Neural cell (in vitro differentiated cells): ENCODE data around the gene NDUFB11. TPM values are rescaled to one million over a fixed set of nuclear protein-coding genes. Genes with fewer than 3 reads are reported as not detected.

Experiments used
- H2AFZ ChIP-seq: fragments of 200-600, 300-800 bp; sonication (generic), shearing (Covaris generic); 2 replicates; pipeline ENCODE4 v1.6.0; 2014; ENCODE audit warnings: low read depth, mild to moderate bottlenecking, antibody characterized with exemption, low read length, moderate library complexity
- H3F3A ChIP-seq: fragments of 200-600 bp; shearing (Covaris generic); 2 replicates; pipeline ENCODE4 v1.6.1; 2016; ENCODE audit warnings: mild to moderate bottlenecking, moderate library complexity, mixed read lengths, antibody characterized with exemption, low read length; ENCODE audit not compliant: insufficient read depth, poor library complexity, severe bottlenecking
- H3K27ac ChIP-seq: fragments of 200-600, 300-800 bp; sonication (generic), shearing (Covaris generic); 2 replicates; pipeline ENCODE4 v1.5.1; 2014; ENCODE audit warnings: mild to moderate bottlenecking, low read length, moderate library complexity
- H3K27me3 ChIP-seq: fragments of 300-800, 200-600 bp; sonication (generic), shearing (Covaris generic); 2 replicates; pipeline ENCODE4 v1.6.0; 2014; ENCODE audit warnings: mild to moderate bottlenecking, low read depth, low read length, moderate library complexity; ENCODE audit not compliant: insufficient read depth
- H3K36me3 ChIP-seq: fragments of 300-800, 200-600 bp; sonication (generic), shearing (Covaris generic); 2 replicates; pipeline ENCODE4 v1.5.1; 2014; ENCODE audit warnings: mild to moderate bottlenecking, antibody characterized with exemption, low read length, moderate library complexity; ENCODE audit not compliant: insufficient read depth
- H3K4me2 ChIP-seq: fragments of 300-800, 200-600 bp; sonication (generic), shearing (Covaris generic); 2 replicates; pipeline ENCODE4 v1.6.0; 2014; ENCODE audit warnings: mild to moderate bottlenecking, low read length
- H3K4me3 ChIP-seq: fragments of 300-800, 200-600 bp; sonication (generic), shearing (Covaris generic); 2 replicates; pipeline ENCODE4 v1.5.1; 2014; ENCODE audit warnings: mild to moderate bottlenecking, low read length, moderate library complexity
- H3K79me2 ChIP-seq: fragments of 200-600 bp; shearing (Covaris generic); replicated peaks from 2 replicates; pipeline ENCODE4 v1.6.0; 2014; ENCODE audit warnings: mild to moderate bottlenecking, low read length, moderate library complexity; ENCODE audit not compliant: insufficient read depth
- H3K9ac ChIP-seq: fragments of 300-800, 200-600 bp; sonication (generic), shearing (Covaris generic); 2 replicates; pipeline ENCODE4 v1.6.1; 2016; ENCODE audit warnings: mild to moderate bottlenecking, low read length, mixed read lengths
- H3K9me2 ChIP-seq: fragments of 200-600 bp; shearing (Covaris generic); 2 replicates; pipeline ENCODE4 v1.6.1; 2016; ENCODE audit warnings: mild to moderate bottlenecking, low read length, mixed read lengths; ENCODE audit not compliant: insufficient read depth
- H3K9me3 ChIP-seq: fragments of 200-600, 300-800 bp; sonication (generic), shearing (Covaris generic); 2 replicates; pipeline ENCODE4 v1.6.1; 2016; ENCODE audit warnings: mild to moderate bottlenecking, mixed run types, low read length, moderate library complexity, mixed read lengths
- H4K20me1 ChIP-seq: fragments of 200-600 bp; shearing (Covaris generic); 2 replicates; pipeline ENCODE4 v1.6.1; 2016; ENCODE audit warnings: mild to moderate bottlenecking, mixed run types; ENCODE audit not compliant: insufficient read depth
- CTCF ChIP-seq: fragments of 450-650 bp; IDR thresholded peaks from 2 replicates; pipeline ENCODE4 v1.5.1; 2014; ENCODE audit warnings: antibody characterized with exemption, mild to moderate bottlenecking, moderate library complexity; ENCODE audit not compliant: poor library complexity, severe bottlenecking
- EP300 ChIP-seq: fragments of 450-650 bp; conservative IDR thresholded peaks from 2 replicates; pipeline ENCODE4 v1.6.1; 2014; ENCODE audit warnings: antibody characterized with exemption, mild to moderate bottlenecking, moderate library complexity; ENCODE audit not compliant: poor library complexity, severe bottlenecking
- EZH2 ChIP-seq: fragments of 200-600, 300-800 bp; shearing (Covaris generic), sonication (generic); IDR thresholded peaks from 2 replicates; pipeline ENCODE4 v1.6.1; 2014; ENCODE audit warnings: antibody characterized with exemption, low read length, borderline replicate concordance, mild to moderate bottlenecking; ENCODE audit not compliant: insufficient read depth, poor library complexity, severe bottlenecking
- MXI1 ChIP-seq: fragments of 450-650 bp; conservative IDR thresholded peaks from 2 replicates; pipeline ENCODE4 v1.6.1; 2014; ENCODE audit warnings: antibody characterized with exemption, mild to moderate bottlenecking; ENCODE audit not compliant: poor library complexity, severe bottlenecking
- POLR2AphosphoS5 ChIP-seq: IDR thresholded peaks from 2 replicates; pipeline ENCODE4 v1.6.1; 2012
- RAD21 ChIP-seq: fragments of 450-650 bp; conservative IDR thresholded peaks from 2 replicates; pipeline ENCODE4 v1.6.1; 2014; ENCODE audit warnings: antibody characterized with exemption, mild to moderate bottlenecking, moderate library complexity
- REST ChIP-seq: IDR thresholded peaks from 2 replicates; pipeline ENCODE4 v1.6.1; 2012; ENCODE audit warnings: borderline replicate concordance
- SMC3 ChIP-seq: fragments of 450-650 bp; conservative IDR thresholded peaks from 2 replicates; pipeline ENCODE4 v1.6.1; 2014; ENCODE audit warnings: antibody characterized with exemption, mild to moderate bottlenecking, moderate library complexity; ENCODE audit not compliant: poor library complexity
- TAF1 ChIP-seq: IDR thresholded peaks from 2 replicates; pipeline ENCODE4 v1.6.1; 2012; ENCODE audit warnings: low read depth
- polyA plus RNA-seq: library from polyadenylated mRNA; depleted of rRNA; stranded (reverse); fragments of >200 nt; gene quantifications from 2 replicates; pipeline ENCODE4 v1.2.3, GENCODE V29; 2014

Gene NDUFB11
- polyA plus RNA-seq, 1 donor from 2014 or later, result 184 TPM

GRCh38 chrX:47160781-47161180 is 16.3 kb upstream of the NDUFB11 start:
- Histone ChIP-seq H3F3A (no peaks in the 10 kb centered on the region), H3K79me2 (no peaks in the 10 kb centered on the region), H3K9me2 (no peaks in the 10 kb centered on the region), H3K9ac (no peak overlapping the region), H3K27me3 (no peaks in the 10 kb centered on the region), H2AFZ (no peak overlapping the region), H3K4me2 (no peak overlapping the region), H3K4me3 (no peak overlapping the region), H3K9me3 (no peaks in the 10 kb centered on the region), H3K27ac (no peak overlapping the region), H3K36me3 (no peaks in the 10 kb centered on the region), H4K20me1 (no peaks in the 10 kb centered on the region)
- TF ChIP-seq EP300 (no peak), EZH2 (no peak), RAD21 (no peak), MXI1 (no peak), TAF1 (no peak), POLR2AphosphoS5 (no peak), REST (no peak), SMC3 (no peak), CTCF (no peak)

- no peaks in the 10 kb centered on the region for H3F3A ChIP-seq
- H3K36me3 ChIP-seq, result no peaks in the 10 kb centered on the region
- no peak for TF ChIP-seq EZH2
- no peak for TF ChIP-seq TAF1
- TF ChIP-seq MXI1, result no peak
- TF ChIP-seq RAD21, result no peak
- TF ChIP-seq CTCF, result no peak
- TF ChIP-seq EP300, result no peak
- no peak for TF ChIP-seq REST
- no peak for TF ChIP-seq SMC3
- TF ChIP-seq POLR2AphosphoS5, result no peak
- H3K4me2 ChIP-seq, result no peak overlapping the region
- H2AFZ ChIP-seq, result no peak overlapping the region
- H4K20me1 ChIP-seq, result no peaks in the 10 kb centered on the region
- H3K27me3 ChIP-seq, result no peaks in the 10 kb centered on the region
- no peaks in the 10 kb centered on the region for H3K9me2 ChIP-seq
- H3K4me3 ChIP-seq, result no peak overlapping the region
- no peak overlapping the region for H3K9ac ChIP-seq
- H3K9me3 ChIP-seq, result no peaks in the 10 kb centered on the region
- peaks cover 6% of the 10 kb centered on the region for H3K79me2 ChIP-seq
- H3K27ac ChIP-seq, result no peak overlapping the region
These were observed 14.3 kb upstream of the NDUFB11 start for GRCh38 chrX:47158781-47159180.
